HepG2 (cell line): ENCODE results near the gene IRF2BPL. TPM values are rescaled to one million over a fixed set of nuclear protein-coding genes. Genes with fewer than 3 reads are reported as not detected.

Source experiments
- BORCS8-MEF2B ChIP-seq: sonication (generic); formaldehyde crosslinking; IDR thresholded peaks from 2 replicates; pipeline ENCODE4 v1.8.0; 2022; ENCODE audit warnings: mild to moderate bottlenecking, missing genetic modification reagents
- CAMTA2 ChIP-seq: sonication (generic); formaldehyde crosslinking; IDR thresholded peaks from 2 replicates; pipeline ENCODE4 v1.4.0; 2020; ENCODE audit warnings: mild to moderate bottlenecking, missing genetic modification reagents, borderline replicate concordance
- CEBPZ ChIP-seq: IDR thresholded peaks from 2 replicates; pipeline ENCODE4 v1.6.1; 2012; ENCODE audit warnings: low read length, improper control_type of control experiment
- GABPB1 ChIP-seq: IDR thresholded peaks from 2 replicates; pipeline ENCODE4 v1.6.1; 2016; ENCODE audit warnings: mild to moderate bottlenecking, missing genetic modification reagents, moderate library complexity, missing compliant biosample characterization
- GLI4 ChIP-seq: sonication (generic); formaldehyde crosslinking; IDR thresholded peaks from 2 replicates; pipeline ENCODE4 v1.5.1; 2020; ENCODE audit warnings: missing genetic modification reagents, mild to moderate bottlenecking, moderate library complexity, borderline replicate concordance
- GPN1 ChIP-seq: sonication (generic); formaldehyde crosslinking; IDR thresholded peaks from 2 replicates; pipeline ENCODE4 v1.5.1; 2020; ENCODE audit warnings: missing genetic modification reagents, borderline replicate concordance
- MEIS1 ChIP-seq: sonication (generic); formaldehyde crosslinking; IDR thresholded peaks from 2 replicates; pipeline ENCODE4 v1.9.0; 2021; ENCODE audit warnings: mild to moderate bottlenecking, missing genetic modification reagents, moderate library complexity, borderline replicate concordance
- NFE2 ChIP-seq: sonication (generic); formaldehyde crosslinking; IDR thresholded peaks from 2 replicates; pipeline ENCODE4 v1.4.0; 2020; ENCODE audit warnings: missing genetic modification reagents
- PHF20 ChIP-seq: sonication (generic); formaldehyde crosslinking; IDR thresholded peaks from 2 replicates; pipeline ENCODE4 v1.5.0; 2020; ENCODE audit warnings: mild to moderate bottlenecking, missing genetic modification reagents
- PHF8 ChIP-seq: sonication (generic); formaldehyde crosslinking; IDR thresholded peaks from 2 replicates; pipeline ENCODE4 v1.5.0; 2020; ENCODE audit warnings: missing genetic modification reagents
- RFX5 ChIP-seq: IDR thresholded peaks from 2 replicates; pipeline ENCODE4 v1.6.1; 2011; ENCODE audit warnings: low read depth, low read length, improper control_type of control experiment
- ZFP91 ChIP-seq: sonication (generic); formaldehyde crosslinking; IDR thresholded peaks from 2 replicates; pipeline ENCODE4 v1.9.0; 2022; ENCODE audit warnings: missing genetic modification reagents, mild to moderate bottlenecking, borderline replicate concordance
- ZNF20 ChIP-seq: sonication (generic); formaldehyde crosslinking; IDR thresholded peaks from 2 replicates; pipeline ENCODE4 v1.4.0; 2020; ENCODE audit warnings: mild to moderate bottlenecking, moderate library complexity, missing genetic modification reagents
- ZNF230 ChIP-seq: sonication (generic); formaldehyde crosslinking; IDR thresholded peaks from 2 replicates; pipeline ENCODE4 v1.4.0; 2020; ENCODE audit warnings: mild to moderate bottlenecking, missing genetic modification reagents
- ZNF629 ChIP-seq: sonication (generic); formaldehyde crosslinking; conservative IDR thresholded peaks from 2 replicates; pipeline ENCODE4 v1.5.0; 2020; ENCODE audit warnings: missing genetic modification reagents
- ZNF777 ChIP-seq: sonication (generic); formaldehyde crosslinking; IDR thresholded peaks from 2 replicates; pipeline ENCODE4 v1.4.0; 2020; ENCODE audit warnings: missing genetic modification reagents
- ZNF839 ChIP-seq: sonication (generic); formaldehyde crosslinking; IDR thresholded peaks from 2 replicates; pipeline ENCODE4 v1.4.0; 2020; ENCODE audit warnings: missing genetic modification reagents, mild to moderate bottlenecking, borderline replicate concordance
- polyA plus RNA-seq, 8 experiments: library from polyadenylated mRNA; depleted of rRNA in 3 of 8; stranded (reverse) in 7 of 8; unstranded in 1 of 8; fragments of >200 nt; fragmentation: Illumina TruSeq in 4 of 8; extraction: Trizol in 4 of 8; gene quantifications; 2 replicates each; pipeline versions ENCODE4 v1.2.1 to v1.2.3, GENCODE V29; 2011 to 2016; ENCODE audit warnings: low read depth in 4 of 8, missing spikeins in 1 of 8, mixed read lengths in 1 of 8; ENCODE audit not compliant: insufficient read depth in 1 of 8
- total RNA-seq, 5 experiments: library from RNA; depleted of rRNA; stranded (reverse); fragments of >200 nt; fragmentation: Illumina TruSeq; extraction: Trizol; gene quantifications; 2 replicates each; pipeline ENCODE4 v1.2.3, GENCODE V29; 2016; ENCODE audit warnings: low read depth in 1 of 5
- TF ChIP-seq, protein P1 (sequence below): sonication (generic); formaldehyde crosslinking; IDR thresholded peaks from 2 replicates; pipeline ENCODE4 v1.4.0; 2020; ENCODE audit warnings: missing genetic modification reagents, mild to moderate bottlenecking, borderline replicate concordance
- TF ChIP-seq, protein P2 (sequence below): sonication (generic); formaldehyde crosslinking; IDR thresholded peaks from 2 replicates; pipeline ENCODE4 v1.4.0; 2020; ENCODE audit warnings: missing genetic modification reagents
- TF ChIP-seq, protein P3 (sequence below): sonication (generic); formaldehyde crosslinking; IDR thresholded peaks from 2 replicates; pipeline ENCODE4 v1.5.1; 2020; ENCODE audit warnings: missing genetic modification reagents, mild to moderate bottlenecking, borderline replicate concordance

The IRF2BPL gene
- total and polyA plus RNA-seq, 2 of the 13 experiments (the other 11 are each of a cell fraction or from before 2014, with no cell fraction given): 6.6 to 8.4 TPM

DNA sequence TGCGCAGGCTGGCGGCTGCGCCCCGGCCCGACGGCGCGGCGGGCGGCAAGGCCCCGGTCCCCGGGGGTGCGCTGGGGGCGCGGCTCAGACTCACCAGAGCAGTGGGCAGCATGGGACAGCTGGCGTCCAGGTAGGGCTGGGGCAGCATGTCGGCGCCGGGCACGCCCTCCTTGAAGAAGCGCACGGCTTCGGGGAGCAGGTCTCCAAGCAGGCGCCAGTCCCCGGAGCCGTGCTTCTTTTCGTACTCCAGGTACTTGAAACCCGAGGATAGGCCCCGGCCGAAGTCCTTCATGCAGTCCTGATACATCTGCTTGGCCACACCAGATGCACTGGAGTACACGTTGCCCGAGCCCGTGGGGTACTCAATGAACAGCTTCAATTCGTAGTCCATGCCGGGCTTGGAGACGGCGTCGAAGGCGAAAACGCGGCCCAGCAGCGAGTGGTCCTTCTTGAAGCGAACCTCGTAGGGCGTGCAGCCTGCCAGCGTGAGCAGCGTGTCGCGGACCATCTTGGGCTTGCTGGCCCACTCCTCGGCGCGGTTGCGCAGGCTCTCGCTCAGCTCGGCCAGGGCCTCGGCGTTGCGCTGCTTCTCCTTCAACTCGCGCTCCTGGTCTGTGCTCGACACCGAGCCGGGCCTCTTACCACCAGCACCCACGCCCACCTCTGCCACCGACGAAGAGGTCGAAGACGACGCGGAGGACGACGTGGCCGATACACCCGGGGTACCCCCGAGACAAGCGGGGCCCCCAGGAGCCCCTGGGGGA lies 2.2 kb downstream of the IRF2BPL start (continued):
- TF ChIP-seq, protein P1, sequence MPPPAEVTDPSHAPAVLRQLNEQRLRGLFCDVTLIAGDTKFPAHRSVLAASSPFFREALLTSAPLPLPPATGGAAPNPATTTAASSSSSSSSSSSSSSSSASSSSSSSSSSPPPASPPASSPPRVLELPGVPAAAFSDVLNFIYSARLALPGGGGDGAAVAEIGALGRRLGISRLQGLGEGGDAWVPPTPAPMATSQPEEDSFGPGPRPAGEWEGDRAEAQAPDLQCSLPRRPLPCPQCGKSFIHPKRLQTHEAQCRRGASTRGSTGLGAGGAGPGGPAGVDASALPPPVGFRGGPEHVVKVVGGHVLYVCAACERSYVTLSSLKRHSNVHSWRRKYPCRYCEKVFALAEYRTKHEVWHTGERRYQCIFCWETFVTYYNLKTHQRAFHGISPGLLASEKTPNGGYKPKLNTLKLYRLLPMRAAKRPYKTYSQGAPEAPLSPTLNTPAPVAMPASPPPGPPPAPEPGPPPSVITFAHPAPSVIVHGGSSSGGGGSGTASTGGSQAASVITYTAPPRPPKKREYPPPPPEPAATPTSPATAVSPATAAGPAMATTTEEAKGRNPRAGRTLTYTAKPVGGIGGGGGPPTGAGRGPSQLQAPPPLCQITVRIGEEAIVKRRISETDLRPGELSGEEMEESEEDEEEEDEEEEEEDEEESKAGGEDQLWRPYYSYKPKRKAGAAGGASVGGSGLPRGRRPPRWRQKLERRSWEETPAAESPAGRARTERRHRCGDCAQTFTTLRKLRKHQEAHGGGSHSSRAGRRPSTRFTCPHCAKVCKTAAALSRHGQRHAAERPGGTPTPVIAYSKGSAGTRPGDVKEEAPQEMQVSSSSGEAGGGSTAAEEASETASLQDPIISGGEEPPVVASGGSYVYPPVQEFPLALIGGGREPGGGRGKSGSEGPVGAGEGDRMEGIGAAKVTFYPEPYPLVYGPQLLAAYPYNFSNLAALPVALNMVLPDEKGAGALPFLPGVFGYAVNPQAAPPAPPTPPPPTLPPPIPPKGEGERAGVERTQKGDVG (CRISPR knock-in tag): peak; percentile 90; the same call in 1 of the 2 replicates
- TF ChIP-seq ZFP91 (CRISPR knock-in tag): peak; percentile 64
- no peak for TF ChIP-seq ZNF839 (CRISPR knock-in tag)
- TF ChIP-seq ZNF230 (CRISPR knock-in tag): no peak
- peak; percentile 50 for TF ChIP-seq PHF20
- 0 out of 2 replicates have a peak, but pooled peaks have one; percentile 38 for TF ChIP-seq PHF8 (CRISPR knock-in tag)
- TF ChIP-seq ZNF20 (CRISPR knock-in tag): no peak
- no peak for TF ChIP-seq CAMTA2 (CRISPR knock-in tag)
- TF ChIP-seq ZNF629 (CRISPR knock-in tag): no peak
- TF ChIP-seq, protein P2, sequence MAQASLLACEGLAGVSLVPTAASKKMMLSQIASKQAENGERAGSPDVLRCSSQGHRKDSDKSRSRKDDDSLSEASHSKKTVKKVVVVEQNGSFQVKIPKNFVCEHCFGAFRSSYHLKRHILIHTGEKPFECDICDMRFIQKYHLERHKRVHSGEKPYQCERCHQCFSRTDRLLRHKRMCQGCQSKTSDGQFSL (CRISPR knock-in tag): no peak
- TF ChIP-seq GABPB1: peak; percentile 36; the same call in 1 of the 2 replicates
- TF ChIP-seq ZNF777 (CRISPR knock-in tag): 0 out of 2 replicates have a peak, but pooled peaks have one; percentile 1
- no peak for TF ChIP-seq RFX5
- no peak for TF ChIP-seq NFE2 (CRISPR knock-in tag)
- TF ChIP-seq CEBPZ: no peak
- no peak for TF ChIP-seq GLI4 (CRISPR knock-in tag)
- no peak for TF ChIP-seq BORCS8-MEF2B (CRISPR knock-in tag)
- TF ChIP-seq GPN1 (CRISPR knock-in tag): peak; percentile 78; the same call in 1 of the 2 replicates
- TF ChIP-seq, protein P3, sequence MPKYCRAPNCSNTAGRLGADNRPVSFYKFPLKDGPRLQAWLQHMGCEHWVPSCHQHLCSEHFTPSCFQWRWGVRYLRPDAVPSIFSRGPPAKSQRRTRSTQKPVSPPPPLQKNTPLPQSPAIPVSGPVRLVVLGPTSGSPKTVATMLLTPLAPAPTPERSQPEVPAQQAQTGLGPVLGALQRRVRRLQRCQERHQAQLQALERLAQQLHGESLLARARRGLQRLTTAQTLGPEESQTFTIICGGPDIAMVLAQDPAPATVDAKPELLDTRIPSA: no peak
- no peak for TF ChIP-seq MEIS1 (CRISPR knock-in tag)
